DND-41 (cell line): ENCODE measurements around the gene ZNF574.

Experiments
- CTCF ChIP-seq: IDR thresholded peaks from 2 replicates; pipeline ENCODE4 v1.5.1; 2012; ENCODE audit warnings: borderline replicate concordance, low read length, moderate library complexity, mild to moderate bottlenecking; ENCODE audit not compliant: poor library complexity, severe bottlenecking; ENCODE audit errors: extremely low read depth
- EZH2 ChIP-seq: IDR thresholded peaks from 3 replicates; pipeline ENCODE4 v1.6.1; 2012; ENCODE audit warnings: borderline replicate concordance, low read depth, mild to moderate bottlenecking, moderate library complexity, low read length, inconsistent platforms; ENCODE audit not compliant: severe bottlenecking

GRCh38 chr19:42057846-42058245, 18.1 kb upstream of the ZNF574 start:
- TF ChIP-seq CTCF (no peak), EZH2 (no peak)
